HepG2 (cell line): ENCODE measurements around the gene PRADC1. TPM values are rescaled to one million over a fixed set of nuclear protein-coding genes. Genes with fewer than 3 reads are reported as not detected.

Experiments used
- ATAC-seq: fragments of 200-7000 bp; cut with Tn5 transposase; 3 replicates; pipeline ENCODE4 v1.9.1; 2020; ENCODE audit warnings: mild to moderate bottlenecking, moderate library complexity
- BruUV-seq: library from RNA; stranded (reverse); fragments of 400-500 nt; replicated peaks from 2 replicates; lab custom pipeline; 2021; lab: Mats Ljungman, UMichigan
- CTCF ChIA-PET: fragments of 300-600 bp; formaldehyde crosslinking; extraction: SDS; loops from one replicate; lab custom pipeline; 2021; ENCODE audit warnings: low total read pairs, inconsistent platforms, low intra/inter-chr PET ratio; lab: Yijun Ruan, JAX
- POLR2A ChIA-PET: fragments of 350-600 bp; sonication (Branson Sonifier 250); formaldehyde crosslinking; loops from one replicate; lab custom pipeline; 2020; ENCODE audit warnings: antibody characterized with exemption, inconsistent platforms; lab: Yijun Ruan, JAX
- DNase-seq: peaks from one replicate; pipeline ENCODE4 v3.0.0-alpha.2; 2015; ENCODE audit warnings: low spot score
- FAIRE-seq: peaks from 3 replicates; lab custom pipeline; 2011; peaks lifted over from hg19 to GRCh38; lab: Jason Lieb, UNC
- H2AFZ ChIP-seq: one replicate; pipeline ENCODE4 v1.6.1; 2011; ENCODE audit warnings: low read length, inconsistent platforms
- H3K27ac ChIP-seq: fragments of 300-600 bp; 3 replicates; pipeline ENCODE4 v1.8.0; 2011; ENCODE audit warnings: mixed run types, mild to moderate bottlenecking, mixed read lengths, low read length, inconsistent platforms; ENCODE audit not compliant: insufficient read depth; ENCODE audit errors: extremely low read length
- H3K27me3 ChIP-seq, 2 experiments: fragments of 200-600 bp in 1 of 2; 2 replicates in 1 of 2; 3 replicates in 1 of 2; pipeline versions ENCODE4 v1.6.0 to v1.8.0; 2011; ENCODE audit warnings: low read length in 2 of 2, mild to moderate bottlenecking in 2 of 2, moderate library complexity in 2 of 2, inconsistent platforms in 1 of 2; ENCODE audit not compliant: insufficient read depth in 2 of 2, control insufficient read depth in 1 of 2
- H3K36me3 ChIP-seq, 2 experiments: fragments of 200-600 bp in 1 of 2; replicated peaks in 1 of 2; 2 replicates in 1 of 2; 3 replicates in 1 of 2; pipeline versions ENCODE4 v1.5.1 to v1.8.0; 2011; ENCODE audit warnings: low read length in 2 of 2, inconsistent platforms in 1 of 2; ENCODE audit not compliant: insufficient read depth in 2 of 2, control insufficient read depth in 1 of 2
- H3K4me1 ChIP-seq: 2 replicates; pipeline ENCODE4 v1.5.1; 2012; ENCODE audit warnings: low read length, inconsistent platforms; ENCODE audit not compliant: insufficient read depth
- H3K4me2 ChIP-seq: 2 replicates; pipeline ENCODE4 v1.6.0; 2011; ENCODE audit warnings: low read depth, low read length, inconsistent platforms
- H3K4me3 ChIP-seq, 3 experiments: fragments of 200-600 bp in 1 of 3; sonication (generic), shearing (Covaris generic) in 1 of 3; replicated peaks in 1 of 3; 2 replicates each; pipeline ENCODE4 v1.5.1; 2011 to 2016; ENCODE audit warnings: low read length in 3 of 3, inconsistent platforms in 2 of 3, low read depth in 2 of 3, mild to moderate bottlenecking in 2 of 3, control low read depth in 1 of 3, mixed read lengths in 1 of 3; ENCODE audit not compliant: insufficient read depth in 1 of 3
- H3K79me2 ChIP-seq: one replicate; pipeline ENCODE4 v1.6.1; 2011; ENCODE audit warnings: low read length, inconsistent platforms; ENCODE audit not compliant: insufficient read depth
- H3K9ac ChIP-seq: 2 replicates; pipeline ENCODE4 v1.6.0; 2011; ENCODE audit warnings: mild to moderate bottlenecking, low read depth, low read length, inconsistent platforms; ENCODE audit not compliant: insufficient read depth
- H3K9me3 ChIP-seq: 2 replicates; pipeline ENCODE4 v1.5.1; 2012; ENCODE audit warnings: mild to moderate bottlenecking, low read length
- H4K20me1 ChIP-seq: 2 replicates; pipeline ENCODE4 v1.6.0; 2011; ENCODE audit warnings: inconsistent platforms, mild to moderate bottlenecking, low read length, moderate library complexity; ENCODE audit not compliant: insufficient read depth
- MED1 ChIP-seq: sonication (generic); formaldehyde crosslinking; IDR thresholded peaks from 2 replicates; pipeline ENCODE4 v1.4.0; 2020; ENCODE audit warnings: missing genetic modification reagents
- PBX2 ChIP-seq: IDR thresholded peaks from 2 replicates; pipeline ENCODE4 v1.6.1; 2016; ENCODE audit warnings: control low read depth
- SMAD9 ChIP-seq: sonication (generic); formaldehyde crosslinking; IDR thresholded peaks from 2 replicates; pipeline ENCODE4 v1.5.1; 2020; ENCODE audit warnings: mild to moderate bottlenecking, missing genetic modification reagents
- SP1 ChIP-seq, 2 experiments: fragments of 450-650 bp in 1 of 2; sonication (generic) in 1 of 2; formaldehyde crosslinking in 1 of 2; IDR thresholded peaks; 2 replicates each; pipeline versions ENCODE4 v1.4.0 to v1.6.1; 2016 to 2020; ENCODE audit warnings: missing genetic modification reagents in 1 of 2
- U2AF2 ChIP-seq: fragments of 200-400 bp; formaldehyde crosslinking; IDR thresholded peaks from 2 replicates; pipeline ENCODE4 v1.6.1; 2017; ENCODE audit warnings: low read depth, mild to moderate bottlenecking, low read length
- ZBTB39 ChIP-seq: sonication (generic); formaldehyde crosslinking; IDR thresholded peaks from 2 replicates; pipeline ENCODE4 v1.5.0; 2020; ENCODE audit warnings: missing genetic modification reagents
- WGBS: methylation state at CpG from one replicate; pipeline ENCODE4 v1.1.6; 2017; ENCODE audit warnings: low lambda C conversion rate; 5-methylcytosine and 5-hydroxymethylcytosine counted together
- in situ Hi-C: cut with HindIII; loops from 2 replicates; pipeline ENCODE4 v1.10.0; 2017; ENCODE audit warnings: low pct_unique_long_range_greater_than_20kb; ENCODE audit not compliant: extremely low pct_ligation_motif_present
- intact Hi-C: fragments of 100-400 bp; cut with micrococcal nuclease; formaldehyde crosslinking; loops from one replicate; pipeline ENCODE4 v1.10.0; 2022; ENCODE audit not compliant: unreplicated experiment
- polyA plus RNA-seq, 8 experiments: library from polyadenylated mRNA; depleted of rRNA in 3 of 8; stranded (reverse) in 7 of 8; unstranded in 1 of 8; fragments of >200 nt; fragmentation: Illumina TruSeq in 4 of 8; extraction: Trizol in 4 of 8; gene quantifications; 2 replicates each; pipeline versions ENCODE4 v1.2.1 to v1.2.3, GENCODE V29; 2011 to 2016; ENCODE audit warnings: low read depth in 4 of 8, missing spikeins in 1 of 8, mixed read lengths in 1 of 8; ENCODE audit not compliant: insufficient read depth in 1 of 8
- total RNA-seq, 5 experiments: library from RNA; depleted of rRNA; stranded (reverse); fragments of >200 nt; fragmentation: Illumina TruSeq; extraction: Trizol; gene quantifications; 2 replicates each; pipeline ENCODE4 v1.2.3, GENCODE V29; 2016; ENCODE audit warnings: low read depth in 1 of 5

Gene PRADC1
- total and polyA plus RNA-seq, 2 of the 13 experiments (the other 11 are each of a cell fraction or from before 2014, with no cell fraction given): 12.1 to 37.2 TPM

GRCh38 chr2:73237168-73237567, 4.1 kb upstream of the PRADC1 start:
- FAIRE-seq (no peak), ATAC-seq (no peak), DNase-seq (no peak)
- Histone ChIP-seq H3K9me3 (no peaks in the 10 kb centered on the region), H2AFZ (no peak overlapping the region), H3K27me3 (peaks cover 0 to 6% of the 10 kb centered on the region in 2 experiments; a peak in 1 of 5 replicates), H3K9ac (peak overlapping the region; percentile 31; the same call in 1 of the 2 replicates), H4K20me1 (peaks cover 56% of the 10 kb centered on the region), H3K4me2 (peak overlapping the region; percentile 99), H3K36me3 (peaks cover 14 to 41% of the 10 kb centered on the region in 2 experiments), H3K79me2 (peaks cover 78% of the 10 kb centered on the region), H3K4me1 (peaks cover 57% of the 10 kb centered on the region), H3K27ac (no peak overlapping the region), H3K4me3 (no peak overlapping the region)
- no peak for TF ChIP-seq MED1
- no peak for TF ChIP-seq U2AF2
- TF ChIP-seq SMAD9 (CRISPR knock-in tag): no peak
- no peak for TF ChIP-seq ZBTB39 (CRISPR knock-in tag)
- TF ChIP-seq SP1 (IDR thresholded peaks at IDR 0.05): no peak
- no peak for TF ChIP-seq SP1 (CRISPR knock-in tag; IDR thresholded peaks at IDR 0.05)
- TF ChIP-seq PBX2 (CRISPR knock-in tag): no peak
- BruUV-seq: no TSS peak
- ChIA-PET CTCF (no interaction called here), POLR2A (interaction anchor here (1.0 to 7.2 kb wide), 3 partner anchors 14 to 51 kb away, joined by 3 to 125 read pairs (median 3); partner anchors contain the start of gene SMYD5)
- 91% methylated on average over 1 of the region's 1 CpG for WGBS
- in situ Hi-C loops: no loop called here
- intact Hi-C loops: no loop called here
